HG02759 (cell line): ENCODE results near the gene LMNA.
"Not testable (repeated sequence)": the region's sequence is repeated elsewhere in the genome, so short reads cannot be mapped to it uniquely, and the experiment has no call there.

Experiments used
- ATAC-seq: cut with Tn5 transposase; IDR thresholded peaks from one replicate; pipeline ENCODE4 v1.9.1; 2021; ENCODE audit warnings: mild to moderate bottlenecking, moderate library complexity; ENCODE audit not compliant: unreplicated experiment

LMNA gene

DNA sequence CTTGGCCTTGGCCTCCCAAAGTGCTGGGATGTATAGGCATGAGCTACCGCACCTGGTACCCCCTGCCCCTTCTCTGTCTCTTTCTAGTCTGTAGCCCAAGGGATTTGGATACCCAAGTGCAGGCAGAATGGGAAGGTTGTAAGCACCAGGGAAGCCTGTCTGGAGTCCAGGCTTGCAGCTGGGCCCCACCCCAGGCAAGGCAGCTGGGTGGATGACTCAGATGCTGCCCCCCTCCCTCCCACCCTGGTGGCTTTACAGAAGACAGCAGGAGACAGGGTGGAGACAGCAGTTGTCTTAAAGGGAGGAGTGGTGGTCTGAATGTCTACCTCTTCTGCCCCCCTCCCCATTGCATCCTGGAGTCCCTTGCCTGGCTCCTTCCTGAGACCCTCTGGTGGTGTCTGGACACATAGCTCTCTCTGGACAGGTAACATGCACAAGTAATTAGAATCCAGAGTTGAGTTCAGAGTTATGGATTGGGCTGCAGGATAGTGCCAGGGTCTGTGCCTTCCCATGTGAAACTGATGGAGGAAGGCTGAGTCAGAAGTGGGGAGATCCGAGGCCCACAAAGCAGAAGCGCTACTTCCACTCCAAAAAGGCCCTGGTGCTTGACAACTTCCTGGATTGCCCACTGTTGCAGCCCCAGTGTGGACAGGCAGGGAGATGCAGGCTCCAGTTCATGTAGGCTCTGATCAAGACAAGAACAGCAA lies 5.1 kb downstream of the LMNA start:
- no peak for ATAC-seq

DNA sequence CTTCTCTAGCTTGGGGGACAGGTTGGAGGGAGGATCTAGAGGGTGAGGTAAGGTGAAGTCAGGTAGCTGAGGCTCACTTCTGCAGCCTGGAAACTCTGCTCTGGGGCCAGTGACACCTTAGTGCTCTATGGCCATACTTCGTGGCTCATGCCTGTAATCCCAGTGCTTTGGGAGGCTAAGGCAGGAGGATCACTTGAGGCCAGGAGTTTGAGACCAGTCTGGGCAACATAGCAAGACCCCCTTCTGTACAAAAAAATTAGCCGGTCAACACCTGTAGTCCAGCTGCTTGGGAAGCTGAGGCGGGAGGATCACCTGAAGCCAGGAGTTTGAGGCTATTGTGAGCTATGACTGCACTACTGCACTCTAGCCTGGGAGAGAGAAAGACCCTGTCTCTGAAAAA lies 5.8 kb downstream of the LMNA start:
- ATAC-seq: no peak

GRCh38 chr1:156121005-156121404 lies 6.5 kb downstream of the LMNA start:
- ATAC-seq: not testable (repeated sequence)

DNA sequence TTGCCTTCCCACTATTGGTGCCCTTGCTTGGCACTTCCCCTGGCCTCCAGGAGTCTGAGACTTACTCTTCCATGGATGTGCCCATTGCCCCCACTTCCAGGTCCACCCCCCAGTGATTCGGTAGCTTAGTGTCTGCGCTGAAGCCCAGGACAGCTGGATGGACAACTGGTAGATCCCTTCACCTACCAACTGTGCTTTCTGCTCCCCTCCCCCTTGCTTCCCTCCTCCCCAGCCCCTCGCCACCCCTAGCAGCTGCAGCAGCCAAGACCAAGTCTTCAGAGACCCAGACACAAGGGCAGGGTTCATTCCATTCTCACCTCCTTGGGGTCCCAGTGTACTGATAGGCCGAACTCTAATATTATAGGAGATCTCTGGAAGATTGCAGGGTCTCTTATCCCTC lies 6.9 kb downstream of the LMNA start:
- no peak for ATAC-seq

GRCh38 chr1:156122086-156122485 lies 7.6 kb downstream of the LMNA start:
- ATAC-seq: no peak

- no peak for ATAC-seq
Observed at GRCh38 chr1:156122519-156123355, 8.2 kb downstream of the LMNA start.

- ATAC-seq: no peak
Observed at GRCh38 chr1:156123356-156124196, 9.1 kb downstream of the LMNA start.

GRCh38 chr1:156124557-156125483 lies 10.3 kb downstream of the LMNA start:
- no peak for ATAC-seq

DNA sequence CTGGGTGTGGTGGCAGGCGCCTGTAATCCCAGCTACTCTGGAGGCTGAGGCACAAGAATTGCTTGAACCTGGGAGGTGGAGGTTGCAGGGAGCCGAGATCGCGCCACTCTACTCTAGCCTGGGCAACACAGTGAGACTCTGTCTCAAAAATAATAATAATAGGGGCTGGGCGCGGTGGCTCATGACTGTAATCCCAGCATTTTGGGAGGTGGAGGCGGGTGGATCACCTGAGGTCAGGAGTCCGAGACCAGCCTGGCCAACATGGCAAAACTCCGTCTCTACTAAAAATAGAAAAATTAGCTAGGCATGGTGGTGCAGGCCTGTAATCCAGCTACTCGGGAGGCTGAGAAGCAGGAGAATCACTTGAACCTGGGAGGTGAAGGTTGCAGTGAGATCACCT lies 11.0 kb downstream of the LMNA start:
- ATAC-seq: not testable (repeated sequence)

DNA sequence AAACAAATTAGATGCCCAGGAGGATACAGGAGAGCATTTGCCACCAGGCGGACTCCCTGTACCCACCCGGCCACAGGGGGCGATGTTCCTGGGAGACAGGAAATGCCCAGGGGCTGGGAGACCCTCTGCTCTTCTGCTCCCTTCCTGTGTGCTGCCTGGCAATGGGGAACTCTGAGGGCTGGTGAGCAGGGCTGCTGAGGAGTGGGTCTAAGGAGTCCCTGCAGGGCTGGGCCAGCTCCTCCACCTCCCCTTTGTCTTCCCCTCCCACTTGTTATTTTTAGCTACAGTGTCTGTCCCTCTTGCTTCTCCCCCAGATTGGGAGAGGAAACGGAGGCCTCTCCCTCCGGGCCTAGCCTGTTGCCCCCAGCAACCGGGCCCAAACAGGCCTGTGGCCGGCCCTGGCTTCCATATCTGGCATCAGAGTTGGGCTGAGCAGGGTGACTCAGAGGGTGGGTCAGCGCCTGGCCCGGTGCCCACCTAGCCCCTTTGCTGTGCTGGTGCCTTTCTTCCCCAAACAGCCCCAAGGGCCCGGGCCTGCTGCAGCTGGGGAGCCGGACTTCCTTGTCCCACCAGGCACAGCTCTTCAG lies 11.6 kb downstream of the LMNA start:
- peak; percentile 38 for ATAC-seq

GRCh38 chr1:156126630-156127534 lies 12.4 kb downstream of the LMNA start:
- peak; percentile 46 for ATAC-seq

DNA sequence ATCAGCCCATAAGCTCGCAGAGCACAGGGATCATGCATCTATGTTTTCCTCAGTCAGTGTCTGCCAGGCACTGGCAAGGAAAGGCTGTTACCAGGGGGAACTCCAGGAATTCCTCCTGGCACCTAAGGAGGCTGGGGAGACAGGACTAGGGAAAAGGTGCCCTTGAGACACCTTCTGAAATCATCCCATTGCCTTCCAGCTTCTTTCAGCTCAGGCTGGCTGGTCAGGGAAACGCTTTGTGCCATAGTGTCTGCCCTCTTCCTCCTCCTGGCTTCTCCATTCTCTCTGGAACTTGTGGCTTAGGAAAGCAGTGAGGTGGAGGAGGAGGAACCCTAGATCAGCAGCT lies 13.8 kb downstream of the LMNA start:
- ATAC-seq: no peak

DNA sequence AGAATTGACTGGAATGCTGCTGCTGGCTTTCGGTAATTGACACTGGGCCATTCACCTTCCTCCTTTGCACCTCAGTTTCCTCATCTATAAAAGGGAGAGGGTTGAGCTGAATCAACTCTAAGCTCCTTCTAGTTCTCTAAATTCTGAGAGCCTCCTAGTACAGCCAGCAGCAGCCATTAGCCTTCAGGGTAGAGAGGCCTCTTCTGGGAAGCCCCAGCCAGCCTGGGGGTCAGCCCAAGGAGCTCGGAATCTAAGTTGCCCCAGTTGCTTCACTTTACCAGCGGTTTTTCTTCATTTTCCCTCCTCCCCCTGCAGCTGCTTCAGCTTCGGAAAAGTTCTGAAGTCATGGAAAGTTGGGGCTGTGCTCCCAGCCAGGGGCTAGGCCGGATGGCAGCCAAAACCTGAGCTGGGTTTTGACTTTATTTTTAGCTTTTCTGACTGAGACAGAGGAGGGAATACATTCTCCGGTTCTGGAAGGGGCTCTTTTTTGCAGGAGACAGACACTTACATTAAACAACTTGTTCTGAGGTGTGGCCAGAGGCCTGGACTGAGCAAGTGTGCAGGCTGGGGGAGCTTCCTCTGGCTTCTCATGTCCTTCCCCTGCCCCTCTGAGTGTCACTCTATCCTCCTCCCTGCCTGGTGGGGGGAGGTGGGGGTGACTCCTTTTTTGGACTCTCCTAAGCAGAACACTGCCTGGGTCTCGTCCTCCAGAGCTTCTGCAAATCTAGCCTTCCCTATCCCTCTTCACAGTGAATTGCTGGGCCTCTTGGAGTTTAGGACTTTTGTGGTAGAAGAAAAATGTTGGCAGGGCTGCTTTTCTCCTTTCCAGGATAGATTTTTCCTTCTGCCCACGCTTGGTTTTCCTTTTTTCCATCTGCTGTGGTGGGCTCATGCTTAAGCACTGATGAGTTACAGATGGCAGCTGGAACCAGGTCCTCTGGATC lies 14.4 kb downstream of the LMNA start:
- ATAC-seq: no peak

DNA sequence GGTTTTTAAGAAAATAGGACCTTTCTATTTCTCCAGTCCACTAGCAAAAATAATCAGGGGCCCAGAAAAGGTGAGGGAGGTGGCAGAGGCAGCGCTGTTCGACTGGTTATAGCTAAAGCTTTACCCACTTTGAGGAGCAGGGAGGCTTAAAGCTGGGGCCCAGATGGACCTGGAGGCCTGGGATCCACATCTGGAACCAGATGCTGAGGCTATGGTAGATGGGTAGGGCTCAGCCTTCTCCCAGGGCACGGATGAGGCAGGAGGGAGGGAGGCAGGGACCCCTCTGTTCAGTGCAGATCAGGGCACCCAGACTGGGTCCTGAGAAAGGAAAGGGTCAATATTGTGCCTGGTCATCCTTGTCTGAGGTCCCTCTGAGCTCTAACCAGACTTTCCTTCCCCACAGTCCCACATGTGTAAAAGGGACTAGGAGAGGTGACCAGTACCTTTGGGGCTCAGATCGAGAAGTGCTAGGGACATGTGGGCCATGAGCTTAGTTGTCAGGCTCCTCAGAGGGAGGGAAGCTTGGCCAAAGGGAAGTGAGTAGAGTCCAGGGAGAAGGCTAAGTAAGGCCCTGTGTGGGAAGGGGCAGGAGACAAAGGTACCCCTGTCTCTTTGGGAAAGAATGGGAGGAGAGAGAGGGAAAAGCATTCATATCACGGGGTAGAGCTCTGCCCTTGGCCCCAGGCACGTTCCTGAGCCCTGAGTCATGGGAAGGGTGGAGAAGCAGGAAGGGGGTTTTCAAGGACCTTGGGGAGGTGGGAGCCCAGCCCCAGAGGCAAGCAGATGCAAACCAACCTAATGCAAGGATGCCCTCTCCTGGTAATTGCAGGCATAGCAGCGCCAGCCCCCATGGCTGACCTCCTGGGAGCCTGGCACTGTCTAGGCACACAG lies 15.4 kb downstream of the LMNA start:
- ATAC-seq: no peak

- ATAC-seq: no peak
Observed at GRCh38 chr1:156130578-156130942, 16.0 kb downstream of the LMNA start.

DNA sequence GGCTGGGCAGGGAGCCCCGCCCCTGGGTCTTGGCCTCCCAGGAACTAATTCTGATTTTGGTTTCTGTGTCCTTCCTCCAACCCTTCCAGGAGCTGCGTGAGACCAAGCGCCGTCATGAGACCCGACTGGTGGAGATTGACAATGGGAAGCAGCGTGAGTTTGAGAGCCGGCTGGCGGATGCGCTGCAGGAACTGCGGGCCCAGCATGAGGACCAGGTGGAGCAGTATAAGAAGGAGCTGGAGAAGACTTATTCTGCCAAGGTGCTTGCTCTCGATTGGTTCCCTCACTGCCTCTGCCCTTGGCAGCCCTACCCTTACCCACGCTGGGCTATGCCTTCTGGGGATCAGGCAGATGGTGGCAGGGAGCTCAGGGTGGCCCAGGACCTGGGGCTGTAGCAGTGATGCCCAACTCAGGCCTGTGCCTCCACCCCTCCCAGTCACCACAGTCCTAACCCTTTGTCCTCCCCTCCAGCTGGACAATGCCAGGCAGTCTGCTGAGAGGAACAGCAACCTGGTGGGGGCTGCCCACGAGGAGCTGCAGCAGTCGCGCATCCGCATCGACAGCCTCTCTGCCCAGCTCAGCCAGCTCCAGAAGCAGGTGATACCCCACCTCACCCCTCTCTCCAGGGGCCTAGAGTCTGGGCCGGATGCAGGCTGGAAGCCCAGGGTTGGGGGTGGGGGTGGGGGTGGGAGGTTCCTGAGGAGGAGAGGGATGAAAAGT lies 20.4 kb downstream of the LMNA start:
- ATAC-seq: no peak
